ENCODE results near the gene NAA10.

The NAA10 gene

GRCh38 chrX:153959649-153960048 is 24.8 kb upstream of the NAA10 start:
- H4K8ac ChIP-seq (ENCODE audit: low read depth, low read length), result no peak overlapping the region
- no peak overlapping the region for H2BK5ac ChIP-seq (ENCODE audit: low read length)
- no peak for DNase-seq
- H2AK5ac ChIP-seq (ENCODE audit: low read length), result no peak overlapping the region
- no peak overlapping the region for H3K4me3 ChIP-seq (ENCODE audit: low read length)
- no peak overlapping the region for H3K18ac ChIP-seq (ENCODE audit: low read length)
- no peak overlapping the region for H3K4ac ChIP-seq (ENCODE audit: low read depth, low read length)
- H3K4me1 ChIP-seq (ENCODE audit: control insufficient read depth, low read depth, low read length), result no peaks in the 10 kb centered on the region
- H3K4me2 ChIP-seq (ENCODE audit: low read length), result no peak overlapping the region
- no peak overlapping the region for H3K23ac ChIP-seq (ENCODE audit: low read length)
- no peak overlapping the region for H3K9ac ChIP-seq (ENCODE audit: low read length)
- H4K5ac ChIP-seq (ENCODE audit: low read length), result no peak overlapping the region
- H3K27ac ChIP-seq (ENCODE audit: low read depth, low read length), result no peak overlapping the region
- H3K56ac ChIP-seq (ENCODE audit: low read length), result no peak overlapping the region
- H3K36me3 ChIP-seq (ENCODE audit: control insufficient read depth, insufficient read depth, low read length), result peaks cover 8% of the 10 kb centered on the region
- peaks cover 15% of the 10 kb centered on the region for H3K79me2 ChIP-seq (ENCODE audit: control insufficient read depth, insufficient read depth, low read length)
- no peaks in the 10 kb centered on the region for H3K79me1 ChIP-seq (ENCODE audit: low read length)
- no CpG with 5 or more reads among the region's 15 CpGs for WGBS (ENCODE audit: extremely low coverage, insufficient coverage, low lambda C conversion rate)
- no peak overlapping the region for H2BK120ac ChIP-seq (ENCODE audit: low read depth, low read length)
- H2BK15ac ChIP-seq (replicated peaks; ENCODE audit: low read depth), result no peak overlapping the region
- H3K27me3 ChIP-seq (ENCODE audit: insufficient read depth, low read length, poor library complexity), result no peaks in the 10 kb centered on the region

- no peak for DNase-seq
- Histone ChIP-seq H3K4me3 (ENCODE audit: low read length) (no peak overlapping the region), H3K56ac (ENCODE audit: low read length) (no peak overlapping the region), H3K9ac (ENCODE audit: low read length) (no peak overlapping the region), H3K27ac (ENCODE audit: low read depth, low read length) (no peak overlapping the region), H4K8ac (ENCODE audit: low read depth, low read length) (no peak overlapping the region), H4K5ac (ENCODE audit: low read length) (no peak overlapping the region), H3K36me3 (ENCODE audit: control insufficient read depth, insufficient read depth, low read length) (peaks cover 10% of the 10 kb centered on the region), H3K18ac (ENCODE audit: low read length) (no peak overlapping the region), H3K23ac (ENCODE audit: low read length) (no peak overlapping the region), H2BK5ac (ENCODE audit: low read length) (no peak overlapping the region), H2BK120ac (ENCODE audit: low read depth, low read length) (no peak overlapping the region), H3K4me2 (ENCODE audit: low read length) (no peak overlapping the region), H3K27me3 (ENCODE audit: insufficient read depth, low read length, poor library complexity) (no peaks in the 10 kb centered on the region), H3K4me1 (ENCODE audit: control insufficient read depth, low read depth, low read length) (no peaks in the 10 kb centered on the region), H3K79me1 (ENCODE audit: low read length) (no peaks in the 10 kb centered on the region), H3K4ac (ENCODE audit: low read depth, low read length) (no peak overlapping the region), H2BK15ac (replicated peaks; ENCODE audit: low read depth) (no peak overlapping the region), H2AK5ac (ENCODE audit: low read length) (no peak overlapping the region), H3K79me2 (ENCODE audit: control insufficient read depth, insufficient read depth, low read length) (peaks cover 7% of the 10 kb centered on the region)
- WGBS (ENCODE audit: extremely low coverage, insufficient coverage, low lambda C conversion rate), result no CpG with 5 or more reads among the region's 14 CpGs
Measured at GRCh38 chrX:153958605-153959004, 23.8 kb upstream of the NAA10 start.

DNA sequence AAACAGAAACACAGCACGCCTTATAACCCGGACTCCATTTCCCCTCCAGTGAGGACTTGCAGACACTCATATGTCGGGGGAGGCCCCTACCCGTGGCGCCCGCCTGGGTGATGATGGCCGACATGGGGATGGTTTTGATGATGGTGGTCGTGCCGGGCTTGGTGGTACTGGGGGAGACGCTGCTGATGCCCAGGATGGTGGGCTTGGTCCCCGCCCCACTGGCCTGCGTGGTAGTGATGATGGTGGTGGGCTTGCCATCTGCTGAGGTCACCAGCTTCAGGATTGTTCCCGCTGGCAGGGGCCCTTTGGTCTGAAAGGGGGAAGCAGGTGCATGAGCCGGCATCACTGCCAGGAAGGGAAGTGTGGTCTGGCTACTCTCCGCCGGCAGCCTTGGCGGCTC is 22.4 kb upstream of the NAA10 start:
- Histone ChIP-seq H2BK15ac (replicated peaks; ENCODE audit: low read depth) (no peak overlapping the region), H3K56ac (ENCODE audit: low read length) (no peak overlapping the region), H3K23ac (ENCODE audit: low read length) (no peak overlapping the region), H3K79me1 (ENCODE audit: low read length) (no peaks in the 10 kb centered on the region), H3K4ac (ENCODE audit: low read depth, low read length) (no peak overlapping the region), H3K79me2 (ENCODE audit: control insufficient read depth, insufficient read depth, low read length) (no peaks in the 10 kb centered on the region), H3K9ac (ENCODE audit: low read length) (no peak overlapping the region), H3K4me3 (ENCODE audit: low read length) (no peak overlapping the region), H3K4me2 (ENCODE audit: low read length) (no peak overlapping the region), H4K8ac (ENCODE audit: low read depth, low read length) (no peak overlapping the region), H4K5ac (ENCODE audit: low read length) (no peak overlapping the region), H3K27ac (ENCODE audit: low read depth, low read length) (no peak overlapping the region), H2BK120ac (ENCODE audit: low read depth, low read length) (no peak overlapping the region), H2AK5ac (ENCODE audit: low read length) (no peak overlapping the region), H3K27me3 (ENCODE audit: insufficient read depth, low read length, poor library complexity) (no peaks in the 10 kb centered on the region), H2BK5ac (ENCODE audit: low read length) (no peak overlapping the region), H3K4me1 (ENCODE audit: control insufficient read depth, low read depth, low read length) (no peaks in the 10 kb centered on the region), H3K36me3 (ENCODE audit: control insufficient read depth, insufficient read depth, low read length) (peaks cover 13% of the 10 kb centered on the region), H3K18ac (ENCODE audit: low read length) (no peak overlapping the region)
- DNase-seq, result no peak
- WGBS (ENCODE audit: extremely low coverage, insufficient coverage, low lambda C conversion rate), result no CpG with 5 or more reads among the region's 17 CpGs

- Histone ChIP-seq H3K79me1 (ENCODE audit: low read length) (no peaks in the 10 kb centered on the region), H3K27me3 (ENCODE audit: insufficient read depth, low read length, poor library complexity) (no peaks in the 10 kb centered on the region), H4K8ac (ENCODE audit: low read depth, low read length) (no peak overlapping the region), H3K18ac (ENCODE audit: low read length) (no peak overlapping the region), H3K27ac (ENCODE audit: low read depth, low read length) (no peak overlapping the region), H3K36me3 (ENCODE audit: control insufficient read depth, insufficient read depth, low read length) (peaks cover 15% of the 10 kb centered on the region), H3K23ac (ENCODE audit: low read length) (no peak overlapping the region), H3K56ac (ENCODE audit: low read length) (no peak overlapping the region), H2AK5ac (ENCODE audit: low read length) (no peak overlapping the region), H2BK5ac (ENCODE audit: low read length) (no peak overlapping the region), H3K4ac (ENCODE audit: low read depth, low read length) (no peak overlapping the region), H2BK15ac (replicated peaks; ENCODE audit: low read depth) (no peak overlapping the region), H4K5ac (ENCODE audit: low read length) (no peak overlapping the region), H3K4me2 (ENCODE audit: low read length) (no peak overlapping the region), H3K4me1 (ENCODE audit: control insufficient read depth, low read depth, low read length) (no peaks in the 10 kb centered on the region), H3K9ac (ENCODE audit: low read length) (no peak overlapping the region), H3K79me2 (ENCODE audit: control insufficient read depth, insufficient read depth, low read length) (no peaks in the 10 kb centered on the region), H3K4me3 (ENCODE audit: low read length) (no peak overlapping the region), H2BK120ac (ENCODE audit: low read depth, low read length) (no peak overlapping the region)
- DNase-seq, result no peak
- WGBS (ENCODE audit: extremely low coverage, insufficient coverage, low lambda C conversion rate), result no CpG with 5 or more reads among the region's 35 CpGs
Measured at GRCh38 chrX:153956044-153956907, 21.4 kb upstream of the NAA10 start.

- H2BK15ac ChIP-seq (replicated peaks; ENCODE audit: low read depth), result no peak overlapping the region
- no peak overlapping the region for H3K4me2 ChIP-seq (ENCODE audit: low read length)
- H2BK5ac ChIP-seq (ENCODE audit: low read length), result no peak overlapping the region
- H4K5ac ChIP-seq (ENCODE audit: low read length), result no peak overlapping the region
- H3K27ac ChIP-seq (ENCODE audit: low read depth, low read length), result no peak overlapping the region
- H3K79me2 ChIP-seq (ENCODE audit: control insufficient read depth, insufficient read depth, low read length), result no peaks in the 10 kb centered on the region
- no peak overlapping the region for H3K18ac ChIP-seq (ENCODE audit: low read length)
- no peak overlapping the region for H3K9ac ChIP-seq (ENCODE audit: low read length)
- no peak overlapping the region for H3K4ac ChIP-seq (ENCODE audit: low read depth, low read length)
- no peaks in the 10 kb centered on the region for H3K79me1 ChIP-seq (ENCODE audit: low read length)
- no peak for DNase-seq
- H3K56ac ChIP-seq (ENCODE audit: low read length), result no peak overlapping the region
- no peak overlapping the region for H4K8ac ChIP-seq (ENCODE audit: low read depth, low read length)
- H3K4me1 ChIP-seq (ENCODE audit: control insufficient read depth, low read depth, low read length), result no peaks in the 10 kb centered on the region
- no peaks in the 10 kb centered on the region for H3K27me3 ChIP-seq (ENCODE audit: insufficient read depth, low read length, poor library complexity)
- H3K4me3 ChIP-seq (ENCODE audit: low read length), result no peak overlapping the region
- no CpG with 5 or more reads among the region's 12 CpGs for WGBS (ENCODE audit: extremely low coverage, insufficient coverage, low lambda C conversion rate)
- H2BK120ac ChIP-seq (ENCODE audit: low read depth, low read length), result no peak overlapping the region
- peaks cover 15% of the 10 kb centered on the region for H3K36me3 ChIP-seq (ENCODE audit: control insufficient read depth, insufficient read depth, low read length)
- H2AK5ac ChIP-seq (ENCODE audit: low read length), result no peak overlapping the region
- no peak overlapping the region for H3K23ac ChIP-seq (ENCODE audit: low read length)
Measured at GRCh38 chrX:153955228-153955732, 20.4 kb upstream of the NAA10 start.

All from mesendoderm (in vitro differentiated cells).